Psoas muscle (tissue), 8 donors: ENCODE data around the gene PRKN. TPM values are rescaled to one million over a fixed set of nuclear protein-coding genes. Genes with fewer than 3 reads are reported as not detected.

Source experiments
- ATAC-seq, 4 donors: fragments of 200-7000 bp; cut with Tn5 transposase; one replicate each; pipeline ENCODE4 v1.9.1; 2020; ENCODE audit warnings: moderate library complexity in 3 of 4, mild to moderate bottlenecking in 2 of 4
- DNase-seq, 2 donors: peaks; one replicate each; pipeline ENCODE4 v3.0.0-alpha.2; 2020
- H3K27ac ChIP-seq: fragments of 200-600 bp; one replicate; pipeline ENCODE4 v1.8.0; 2022
- H3K27me3 ChIP-seq, 3 donors: fragments of 200-600 bp in 1 of 3; one replicate each; pipeline versions ENCODE4 v1.6.1 to v1.8.0; 2013 to 2022; ENCODE audit warnings: low read length in 2 of 3, mild to moderate bottlenecking in 2 of 3, moderate library complexity in 1 of 3; ENCODE audit not compliant: insufficient read depth in 3 of 3
- H3K36me3 ChIP-seq, 2 donors: fragments of 200-600 bp in 1 of 2; one replicate each; pipeline versions ENCODE4 v1.6.1 to v1.8.0; 2013 to 2022; ENCODE audit warnings: low read depth in 1 of 2, mild to moderate bottlenecking in 1 of 2, moderate library complexity in 1 of 2; ENCODE audit not compliant: insufficient read depth in 1 of 2
- H3K4me1 ChIP-seq: fragments of 200-600 bp; one replicate; pipeline ENCODE4 v1.8.0; 2022
- H3K4me3 ChIP-seq: fragments of 200-600 bp; one replicate; pipeline ENCODE4 v1.8.0; 2022; ENCODE audit warnings: mild to moderate bottlenecking
- H3K9me3 ChIP-seq: fragments of 200-600 bp; one replicate; pipeline ENCODE4 v1.8.0; 2022
- whole genome bisulfite sequencing, 3 donors: extraction: QIAGEN DNeasy Blood & Tissue Kit; methylation state at CpG; one replicate each; pipeline versions ENCODE4 v1.1.6 to v1.1.7; 2013; 5-methylcytosine and 5-hydroxymethylcytosine counted together
- intact Hi-C, 2 donors: fragments of 100-400 bp; cut with DNase I; formaldehyde crosslinking; loops; one replicate each; pipeline versions ENCODE4 v1.11.0 to v1.14.2; 2022
- polyA plus RNA-seq, 3 donors: library from polyadenylated mRNA; stranded (reverse); fragments of 200-250 nt; gene quantifications; one replicate each; pipeline ENCODE4 v1.2.3, GENCODE V29; 2013
- total RNA-seq, 4 donors: library from RNA; stranded (reverse); fragmentation: NEBNext Ultra II Directional in 2 of 4; extraction: Animal tissue kit (Norgen Biotek cat#: 25700) in 2 of 4; gene quantifications; one replicate each; pipeline versions ENCODE4 v1.2.1 to v1.2.4, GENCODE V29; 2021 to 2023
- TF ChIP-seq, protein P1 (sequence below): fragments of 200-600 bp; IDR thresholded peaks from one replicate; pipeline ENCODE4 v1.8.0; 2022; ENCODE audit warnings: antibody characterized with exemption
- donor health status: healthy with polysubstance abuse.
- donor health status: DM: no; HTN: no; CAD: no; lungs with moderate emphysema.
- donor health status: Bipolar disorder and iron deficiency.
- donor health status: healthy.
- donor health status: DM: yes; HTN: yes; CAD: no.
- donor health status: DM: no; HTN: no; CAD: no.
- donor health status: DM: no; HTN: no; CAD: no.
- donor health status: DM: yes; HTN: yes; CAD: no.

The PRKN gene
- total and polyA plus RNA-seq, 7 donors, result 1.5 to 19.5 (median 11.7) TPM

DNA sequence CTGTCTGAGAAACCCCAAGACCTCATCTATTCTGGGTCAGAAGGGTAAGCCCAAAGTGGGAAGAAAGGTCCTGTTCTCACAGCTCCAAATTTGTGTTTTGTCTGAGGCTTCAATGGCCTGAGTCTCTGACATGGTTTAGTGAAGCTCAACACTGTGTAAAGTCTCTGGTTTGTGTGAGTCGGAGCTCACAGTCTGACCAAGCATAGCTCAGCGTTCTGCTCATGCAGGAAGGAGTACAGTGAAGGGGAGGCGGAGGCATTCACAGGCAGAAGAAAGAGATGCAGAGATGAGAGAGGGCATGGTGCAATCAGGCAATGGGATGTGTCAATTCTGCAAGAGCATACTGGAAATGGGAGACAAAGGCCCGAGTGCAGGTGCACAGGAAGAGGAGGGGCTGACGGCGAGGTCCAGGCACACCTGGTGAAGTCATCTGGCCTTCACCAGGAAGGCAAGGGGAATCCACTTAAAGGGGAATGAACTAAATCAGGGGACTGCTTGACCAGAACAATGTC is 990.7 kb downstream of the PRKN start:
- H3K27me3 ChIP-seq, result no peaks in the 10 kb centered on the region
- WGBS, 3 donors, result 59 to 72% (median 62%) methylated on average over 6 of the region's 6 CpGs
- H3K27ac ChIP-seq, result no peak overlapping the region
- TF ChIP-seq, protein P1, sequence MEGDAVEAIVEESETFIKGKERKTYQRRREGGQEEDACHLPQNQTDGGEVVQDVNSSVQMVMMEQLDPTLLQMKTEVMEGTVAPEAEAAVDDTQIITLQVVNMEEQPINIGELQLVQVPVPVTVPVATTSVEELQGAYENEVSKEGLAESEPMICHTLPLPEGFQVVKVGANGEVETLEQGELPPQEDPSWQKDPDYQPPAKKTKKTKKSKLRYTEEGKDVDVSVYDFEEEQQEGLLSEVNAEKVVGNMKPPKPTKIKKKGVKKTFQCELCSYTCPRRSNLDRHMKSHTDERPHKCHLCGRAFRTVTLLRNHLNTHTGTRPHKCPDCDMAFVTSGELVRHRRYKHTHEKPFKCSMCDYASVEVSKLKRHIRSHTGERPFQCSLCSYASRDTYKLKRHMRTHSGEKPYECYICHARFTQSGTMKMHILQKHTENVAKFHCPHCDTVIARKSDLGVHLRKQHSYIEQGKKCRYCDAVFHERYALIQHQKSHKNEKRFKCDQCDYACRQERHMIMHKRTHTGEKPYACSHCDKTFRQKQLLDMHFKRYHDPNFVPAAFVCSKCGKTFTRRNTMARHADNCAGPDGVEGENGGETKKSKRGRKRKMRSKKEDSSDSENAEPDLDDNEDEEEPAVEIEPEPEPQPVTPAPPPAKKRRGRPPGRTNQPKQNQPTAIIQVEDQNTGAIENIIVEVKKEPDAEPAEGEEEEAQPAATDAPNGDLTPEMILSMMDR, result no peak
- ATAC-seq, result no peak
- no peaks in the 10 kb centered on the region for H3K4me1 ChIP-seq
- DNase-seq, result no peak
- no peaks in the 10 kb centered on the region for H3K9me3 ChIP-seq
- no peak overlapping the region for H3K4me3 ChIP-seq
- intact Hi-C loops, result no loop called here
- H3K36me3 ChIP-seq, result no peaks in the 10 kb centered on the region

DNA sequence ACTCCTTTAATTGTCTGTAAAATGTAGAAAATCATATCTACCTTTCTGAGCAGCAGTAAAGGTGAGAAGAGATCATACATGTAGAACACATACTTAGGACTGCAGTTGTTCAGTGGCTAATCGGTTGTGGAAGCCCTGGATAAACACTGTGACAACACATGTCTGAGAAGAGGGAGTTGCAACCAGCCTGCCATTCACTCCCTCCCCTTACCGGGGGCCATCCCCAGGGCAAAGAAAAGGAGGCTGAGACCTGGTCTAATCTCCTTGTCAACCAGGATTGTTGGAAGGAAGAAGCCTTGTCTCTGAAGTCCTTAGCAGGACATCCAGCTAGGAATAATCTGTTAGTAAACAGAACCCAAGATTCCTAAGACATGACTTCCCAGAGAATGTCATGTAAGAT is 991.2 kb downstream of the PRKN start:
- TF ChIP-seq, protein P1, result no peak
- Histone ChIP-seq H3K36me3 (no peaks in the 10 kb centered on the region), H3K27me3 (no peaks in the 10 kb centered on the region), H3K9me3 (no peaks in the 10 kb centered on the region), H3K4me3 (no peak overlapping the region), H3K27ac (no peak overlapping the region), H3K4me1 (no peaks in the 10 kb centered on the region)
- DNase-seq (no peak), ATAC-seq (no peak)
- intact Hi-C loops, result no loop called here
- 18 to 61% (median 39%) methylated on average over 2 of the region's 2 CpGs for WGBS, 3 donors

DNA sequence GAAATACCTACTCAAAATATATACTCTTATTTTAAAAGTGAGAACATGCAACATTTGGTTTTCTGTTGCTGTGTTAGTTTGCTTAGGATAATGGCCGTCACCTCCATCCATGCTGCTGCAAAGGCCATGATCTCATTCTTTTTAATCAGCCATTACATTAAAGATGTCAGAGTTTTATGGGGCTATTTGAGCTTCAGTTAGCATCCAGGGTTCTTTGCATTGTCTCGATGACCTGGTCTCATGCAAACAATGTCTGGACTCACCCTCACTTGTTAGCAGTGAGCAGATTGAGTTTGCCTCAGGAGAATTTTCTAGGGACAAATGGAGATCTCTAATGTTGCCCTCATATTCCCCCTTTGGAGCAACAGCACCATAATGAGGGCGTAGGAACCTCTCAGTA is 995.0 kb downstream of the PRKN start:
- no peak overlapping the region for H3K4me3 ChIP-seq
- no peaks in the 10 kb centered on the region for H3K36me3 ChIP-seq
- TF ChIP-seq, protein P1, result no peak
- no peak for ATAC-seq
- 85 to 93% (median 89%) methylated on average over 3 of the region's 3 CpGs for WGBS, 3 donors
- intact Hi-C loops, result no loop called here
- no peaks in the 10 kb centered on the region for H3K9me3 ChIP-seq
- no peaks in the 10 kb centered on the region for H3K27me3 ChIP-seq
- H3K4me1 ChIP-seq, result no peaks in the 10 kb centered on the region
- no peak overlapping the region for H3K27ac ChIP-seq
- no peak for DNase-seq

DNA sequence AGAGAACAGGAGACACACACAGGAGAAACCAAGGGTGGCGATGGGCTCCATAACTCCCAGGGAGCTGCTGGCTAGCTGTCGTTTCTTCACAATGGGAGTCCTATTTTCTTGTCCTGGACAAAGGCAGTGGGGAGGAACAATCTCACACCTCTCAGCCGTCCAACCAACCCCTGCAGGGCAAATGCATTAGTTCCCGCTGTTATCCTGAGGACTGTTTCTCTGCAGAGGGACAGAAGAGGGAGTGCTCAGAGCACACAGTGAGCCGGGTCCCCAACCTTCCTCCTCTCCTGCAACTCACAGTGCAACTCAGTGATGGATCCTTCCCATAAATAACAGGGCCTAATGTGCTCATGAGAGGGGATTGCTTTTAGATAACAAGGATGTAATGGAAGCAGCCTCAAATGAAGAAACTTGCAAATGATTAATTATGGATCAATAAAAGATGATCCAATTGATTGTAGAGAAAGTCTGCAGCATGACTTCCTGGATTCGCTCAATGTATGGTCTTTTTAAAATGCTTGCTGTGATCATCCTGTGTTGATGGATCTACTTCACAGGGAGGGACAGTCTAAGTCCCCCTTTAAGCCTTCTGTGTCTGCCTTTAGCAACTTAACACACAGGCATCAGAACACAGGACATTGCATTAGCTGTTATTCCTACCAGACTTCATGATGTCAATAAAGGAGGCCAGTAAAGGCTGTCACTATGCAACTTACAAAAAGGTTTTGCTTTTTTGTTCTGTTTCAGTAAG is 1000.3 kb downstream of the PRKN start:
- no peak overlapping the region for H3K4me3 ChIP-seq
- 64 to 67% (median 65%) methylated on average over 6 of the region's 6 CpGs for WGBS, 3 donors
- H3K9me3 ChIP-seq, result no peaks in the 10 kb centered on the region
- no peaks in the 10 kb centered on the region for H3K27me3 ChIP-seq
- DNase-seq (no peak), ATAC-seq (no peak)
- no peak overlapping the region for H3K27ac ChIP-seq
- TF ChIP-seq, protein P1, result no peak
- intact Hi-C loops, result no loop called here
- no peaks in the 10 kb centered on the region for H3K4me1 ChIP-seq
- no peaks in the 10 kb centered on the region for H3K36me3 ChIP-seq

DNA sequence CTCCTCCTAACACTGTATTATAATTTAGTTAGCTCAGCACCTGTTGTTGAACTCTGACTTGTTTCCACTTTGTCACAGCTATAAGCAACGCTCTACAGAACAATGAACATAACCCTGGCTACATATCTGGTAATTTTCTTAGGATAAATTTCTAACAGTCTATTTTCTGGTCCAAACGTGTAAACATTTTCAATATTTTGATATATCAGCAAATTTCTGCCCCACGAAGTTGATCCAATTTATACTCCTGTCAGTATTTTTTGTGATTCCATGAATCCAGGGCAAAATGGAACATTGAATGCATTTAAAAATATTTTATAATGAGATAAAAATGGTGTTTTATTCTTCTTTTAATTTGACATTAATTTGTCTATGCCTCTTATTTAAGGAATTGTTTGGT is 1005.2 kb downstream of the PRKN start:
- Histone ChIP-seq H3K36me3 (no peaks in the 10 kb centered on the region), H3K9me3 (no peaks in the 10 kb centered on the region), H3K4me3 (no peak overlapping the region), H3K4me1 (no peaks in the 10 kb centered on the region), H3K27me3 (no peaks in the 10 kb centered on the region), H3K27ac (no peak overlapping the region)
- TF ChIP-seq, protein P1, result no peak
- ATAC-seq (no peak), DNase-seq (no peak)
- WGBS, 3 donors, result 50 to 59% (median 56%) methylated on average over 3 of the region's 3 CpGs
- intact Hi-C loops, result no loop called here
